Small intestine (tissue), 7 donors: ENCODE results near the gene TMEM186. TPM values are rescaled to one million over a fixed set of nuclear protein-coding genes. Genes with fewer than 3 reads are reported as not detected.
"Not testable (repeated sequence)": the region's sequence is repeated elsewhere in the genome, so short reads cannot be mapped to it uniquely, and the experiment has no call there.

ENCODE experiments used
- DNase-seq, 2 donors: peaks; one replicate each; pipeline versions ENCODE4 v3.0.0 to v3.0.0-alpha.2; 2013
- FAIRE-seq: peaks from 2 replicates; lab custom pipeline; 2012; peaks lifted over from hg19 to GRCh38; lab: Jason Lieb, UNC
- H3K27ac ChIP-seq, 3 donors: one replicate each; pipeline ENCODE4 v1.5.1; 2013; ENCODE audit warnings: low read length in 2 of 3, mild to moderate bottlenecking in 2 of 3, control low read depth in 1 of 3, inconsistent platforms in 1 of 3, low read depth in 1 of 3, moderate library complexity in 1 of 3
- H3K27me3 ChIP-seq, 3 donors: one replicate each; pipeline ENCODE4 v1.6.1; 2013; ENCODE audit warnings: low read length in 3 of 3, inconsistent platforms in 1 of 3; ENCODE audit not compliant: control insufficient read depth in 3 of 3, insufficient read depth in 3 of 3
- H3K36me3 ChIP-seq, 3 donors: one replicate each; pipeline ENCODE4 v1.6.1; 2013; ENCODE audit warnings: low read length in 3 of 3, inconsistent platforms in 1 of 3, low read depth in 1 of 3, mild to moderate bottlenecking in 1 of 3, moderate library complexity in 1 of 3; ENCODE audit not compliant: control insufficient read depth in 3 of 3, insufficient read depth in 2 of 3
- H3K4me1 ChIP-seq, 3 donors: one replicate each; pipeline ENCODE4 v1.6.1; 2013; ENCODE audit warnings: low read length in 2 of 3, inconsistent platforms in 1 of 3, low read depth in 1 of 3, mild to moderate bottlenecking in 1 of 3, moderate library complexity in 1 of 3; ENCODE audit not compliant: control insufficient read depth in 3 of 3, insufficient read depth in 2 of 3
- H3K4me3 ChIP-seq, 3 donors: one replicate each; pipeline ENCODE4 v1.5.1; 2013; ENCODE audit warnings: low read length in 3 of 3, control low read depth in 1 of 3, inconsistent platforms in 1 of 3, low read depth in 1 of 3, mild to moderate bottlenecking in 1 of 3, moderate library complexity in 1 of 3
- H3K9me3 ChIP-seq, 2 donors: one replicate each; pipeline ENCODE4 v1.6.1; 2013; ENCODE audit warnings: low read depth in 1 of 2, low read length in 1 of 2; ENCODE audit not compliant: control insufficient read depth in 2 of 2, insufficient read depth in 1 of 2
- WGBS, 3 donors: extraction: QIAGEN DNeasy Blood & Tissue Kit; methylation state at CpG; one replicate each; pipeline ENCODE4 v1.1.7; 2013; 5-methylcytosine and 5-hydroxymethylcytosine counted together
- polyA plus RNA-seq, 4 donors: library from polyadenylated mRNA; stranded (reverse) in 3 of 4; unstranded in 1 of 4; fragments of 200-250 nt in 3 of 4; fragments of 120-200 nt in 1 of 4; gene quantifications; one replicate each; pipeline versions ENCODE4 v1.2.1 to v1.2.3, GENCODE V29; 2013
- donor health status: healthy with polysubstance abuse.
- donor health status: control.
- donor health status: control.
- donor health status: Bipolar disorder and iron deficiency.
- donor health status: healthy.

Gene TMEM186
- polyA plus RNA-seq, 4 donors = 8.7 to 21.1 (median 13.0) TPM

DNA sequence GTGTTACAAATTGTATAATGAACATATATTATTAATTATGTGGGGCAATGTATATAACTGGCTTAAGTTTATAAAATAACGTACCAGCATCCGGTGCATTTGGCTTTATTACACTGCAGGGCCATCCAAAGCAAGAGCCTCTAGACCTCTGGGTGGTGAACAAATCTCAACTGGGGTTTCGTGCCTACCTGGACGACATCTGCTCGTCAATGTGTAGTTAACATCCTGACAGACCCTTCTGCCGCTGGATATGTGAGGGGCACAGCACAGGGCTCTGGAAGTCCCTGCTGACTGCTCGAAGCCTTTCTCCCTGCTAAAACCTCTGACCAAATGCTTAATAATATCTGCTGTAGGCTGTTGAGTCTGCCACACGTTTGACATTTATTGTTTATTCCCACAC, 2.3 kb downstream of the TMEM186 start:
- H3K9me3 ChIP-seq = no peaks in the 10 kb centered on the region
- DNase-seq = no peak
- no peaks in the 10 kb centered on the region for H3K27me3 ChIP-seq
- no peak overlapping the region for H3K4me3 ChIP-seq
- H3K36me3 ChIP-seq = peaks cover 0 to 12% (median 0%) of the 10 kb centered on the region in 3 donors
- WGBS, 3 donors = 85 to 90% (median 85%) methylated on average over 8 of the region's 8 CpGs
- no peak for FAIRE-seq
- no peak overlapping the region for H3K27ac ChIP-seq
- peaks cover 2 to 18% (median 3%) of the 10 kb centered on the region in 3 donors for H3K4me1 ChIP-seq

DNA sequence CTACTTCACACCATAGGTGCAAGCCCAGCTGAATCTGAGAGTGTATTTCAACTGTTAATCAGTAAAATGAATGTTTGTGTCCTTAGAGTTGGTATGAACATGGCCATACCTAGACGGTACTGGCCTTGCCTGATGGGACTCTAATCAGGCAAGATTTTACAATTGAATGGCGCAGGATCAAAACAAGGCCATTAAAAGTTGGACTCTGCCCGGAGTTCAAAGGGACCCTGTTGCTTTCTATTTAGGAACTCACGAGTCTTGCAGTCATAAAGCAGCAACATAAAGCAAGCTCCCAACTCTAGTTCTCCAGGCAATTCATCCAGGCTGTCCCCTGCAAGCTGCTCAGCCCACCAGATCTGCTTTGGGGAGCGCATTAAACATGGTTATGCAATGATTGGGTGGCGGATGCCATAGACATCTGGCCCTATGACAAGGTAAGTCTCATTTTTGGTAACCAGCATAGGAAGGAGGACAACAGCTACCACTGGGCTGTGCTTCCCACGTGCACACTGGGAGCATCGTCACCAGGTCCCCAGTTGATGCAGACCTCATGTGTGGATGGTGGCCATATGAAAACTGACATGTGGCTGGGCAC, 8.8 kb downstream of the TMEM186 start:
- FAIRE-seq (no peak), DNase-seq (peak; percentile 96 to 97)
- H3K4me3 ChIP-seq = no peak overlapping the region
- no peaks in the 10 kb centered on the region for H3K9me3 ChIP-seq
- H3K4me1 ChIP-seq = peaks cover 0 to 22% (median 3%) of the 10 kb centered on the region in 3 donors
- H3K36me3 ChIP-seq = no peaks in the 10 kb centered on the region
- WGBS, 3 donors = 13 to 65% (median 42%) methylated on average over 8 of the region's 8 CpGs
- no peaks in the 10 kb centered on the region for H3K27me3 ChIP-seq
- H3K27ac ChIP-seq = peak overlapping the region in 2 of 3 donors; percentile 43 to 75

DNA sequence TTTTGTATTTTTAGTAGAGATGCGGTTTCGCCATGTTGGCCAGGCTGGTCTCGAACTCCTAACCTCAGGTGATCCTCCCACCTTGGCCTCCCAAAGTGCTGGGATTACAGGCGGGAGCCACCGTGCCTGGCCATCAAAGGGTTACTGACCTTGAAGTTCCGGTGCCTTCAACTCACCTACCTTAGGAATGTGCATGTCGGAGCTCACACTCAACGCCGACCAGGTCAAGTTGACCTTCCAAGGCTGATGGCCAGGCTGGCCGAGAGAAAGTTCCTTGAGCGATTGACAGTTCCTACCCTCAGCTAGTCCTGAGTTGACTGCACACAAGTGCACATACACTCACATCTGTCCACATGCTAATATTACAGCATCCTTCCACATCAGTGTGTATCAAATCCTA, 11.1 kb downstream of the TMEM186 start:
- not testable (repeated sequence) for FAIRE-seq, H3K27ac ChIP-seq, H3K4me3 ChIP-seq, H3K27me3 ChIP-seq, H3K9me3 ChIP-seq, DNase-seq
- peaks cover 0 to 22% (median 3%) of the 10 kb centered on the region in 3 donors for H3K4me1 ChIP-seq
- peaks cover 0 to 15% (median 5%) of the 10 kb centered on the region in 3 donors for H3K36me3 ChIP-seq
- 88 to 92% (median 89%) methylated on average over 11 of the region's 11 CpGs for WGBS, 3 donors

DNA sequence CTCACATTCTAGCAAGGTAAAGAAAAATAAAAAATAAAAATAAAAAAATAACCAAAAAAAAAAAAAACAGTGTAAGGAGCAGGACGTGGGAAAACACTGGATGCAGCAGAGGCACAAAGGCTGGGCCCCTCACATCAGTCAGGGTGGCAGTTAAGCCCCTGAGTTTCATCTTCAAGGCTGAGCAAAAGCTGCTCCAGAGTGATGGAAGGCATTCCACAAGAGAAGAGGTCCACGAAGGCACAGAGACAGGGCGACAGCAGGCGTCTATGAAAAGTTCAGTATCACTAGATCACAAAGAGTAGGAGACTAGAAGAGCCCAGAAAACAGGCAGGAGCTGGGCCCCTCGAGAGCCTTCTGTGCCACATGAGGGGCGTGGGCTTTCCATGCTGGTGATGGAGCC, 12.0 kb downstream of the TMEM186 start:
- H3K9me3 ChIP-seq = no peaks in the 10 kb centered on the region
- WGBS, 3 donors = 87 to 92% (median 87%) methylated on average over 6 of the region's 6 CpGs
- H3K27ac ChIP-seq = no peak overlapping the region
- DNase-seq (no peak), FAIRE-seq (no peak)
- peaks cover 0 to 22% (median 3%) of the 10 kb centered on the region in 3 donors for H3K4me1 ChIP-seq
- H3K4me3 ChIP-seq = no peak overlapping the region
- H3K27me3 ChIP-seq = no peaks in the 10 kb centered on the region
- H3K36me3 ChIP-seq = peaks cover 0 to 22% (median 5%) of the 10 kb centered on the region in 3 donors

DNA sequence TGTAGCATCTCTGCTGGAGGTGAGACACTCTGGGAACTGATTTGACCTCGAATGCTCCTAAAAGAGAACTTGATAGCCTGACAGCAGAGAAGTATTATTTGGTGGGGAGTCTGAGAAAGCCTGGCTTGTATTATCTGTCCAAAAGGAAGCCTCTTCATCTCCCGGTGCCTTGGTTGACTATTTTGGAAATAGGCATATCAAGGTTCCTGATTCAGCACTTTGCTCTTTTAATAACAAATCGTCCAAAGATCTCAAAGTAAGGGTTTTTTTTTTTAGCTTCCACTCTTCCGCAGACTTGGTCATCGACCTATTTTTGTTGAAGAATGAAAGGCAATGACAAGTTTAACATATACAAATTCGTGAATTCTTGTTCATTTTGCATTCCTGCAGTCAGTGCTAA, 14.8 kb downstream of the TMEM186 start:
- H3K4me3 ChIP-seq = no peak overlapping the region
- H3K27me3 ChIP-seq = no peaks in the 10 kb centered on the region
- WGBS, 3 donors = 60 to 86% (median 79%) methylated on average over 6 of the region's 6 CpGs
- no peak for FAIRE-seq
- H3K4me1 ChIP-seq = no peaks in the 10 kb centered on the region
- no peak for DNase-seq
- H3K36me3 ChIP-seq = peaks cover 0 to 46% (median 5%) of the 10 kb centered on the region in 3 donors
- H3K9me3 ChIP-seq = no peaks in the 10 kb centered on the region
- H3K27ac ChIP-seq = no peak overlapping the region

DNA sequence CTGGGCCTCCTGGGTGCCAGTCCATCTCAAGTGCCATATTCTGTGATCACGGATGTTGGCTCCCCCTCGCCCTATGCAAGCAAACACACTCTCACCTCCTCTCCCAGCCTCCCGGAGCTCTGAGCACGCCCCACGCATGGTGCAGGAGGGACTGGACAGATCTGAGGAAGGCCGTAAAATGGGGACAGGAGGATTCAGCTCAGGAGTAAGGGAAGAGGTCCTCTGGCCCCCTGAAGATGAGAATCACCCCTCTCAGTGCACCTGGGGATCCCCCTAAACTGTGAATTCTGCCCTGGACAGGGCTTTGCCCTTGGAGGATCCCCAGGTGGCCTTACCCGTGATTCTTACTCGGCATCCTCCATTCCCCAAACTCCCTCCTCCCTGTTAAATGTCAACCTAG, 15.6 kb downstream of the TMEM186 start:
- peaks cover 0 to 55% (median 5%) of the 10 kb centered on the region in 3 donors for H3K36me3 ChIP-seq
- no peak overlapping the region for H3K27ac ChIP-seq
- DNase-seq = no peak
- no peaks in the 10 kb centered on the region for H3K4me1 ChIP-seq
- no peak for FAIRE-seq
- H3K4me3 ChIP-seq = no peak overlapping the region
- H3K27me3 ChIP-seq = no peaks in the 10 kb centered on the region
- peaks cover 0 to 3% of the 10 kb centered on the region in 2 donors for H3K9me3 ChIP-seq
- WGBS, 3 donors = 91 to 94% (median 92%) methylated on average over 8 of the region's 8 CpGs

DNA sequence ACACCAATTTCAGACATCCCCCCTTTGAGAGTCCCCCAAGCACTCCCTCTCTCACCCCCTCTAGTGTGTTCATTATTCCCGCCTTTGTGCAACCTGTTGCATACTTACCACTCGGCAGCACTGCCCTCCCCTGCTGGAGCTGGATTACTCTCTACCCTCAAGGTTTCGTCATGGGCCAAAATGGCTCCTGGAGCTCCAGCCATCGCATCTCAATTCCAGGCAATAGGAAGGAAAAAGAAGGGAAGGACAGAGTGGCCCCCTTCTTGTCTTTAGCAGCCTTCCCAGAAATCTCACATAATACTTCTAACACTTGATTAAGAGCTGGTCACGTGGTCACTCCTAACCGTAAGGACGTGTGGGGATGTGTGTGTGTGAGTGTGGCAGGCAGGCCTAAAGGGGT, 20.2 kb downstream of the TMEM186 start:
- FAIRE-seq = no peak
- WGBS, 3 donors = 90 to 92% (median 91%) methylated on average over 7 of the region's 7 CpGs
- Histone ChIP-seq H3K27ac (no peak overlapping the region), H3K4me3 (no peak overlapping the region), H3K9me3 (peaks cover 0 to 3% of the 10 kb centered on the region in 2 donors), H3K4me1 (no peaks in the 10 kb centered on the region), H3K27me3 (no peaks in the 10 kb centered on the region), H3K36me3 (peaks cover 3 to 79% (median 12%) of the 10 kb centered on the region in 3 donors)
- DNase-seq = no peak

DNA sequence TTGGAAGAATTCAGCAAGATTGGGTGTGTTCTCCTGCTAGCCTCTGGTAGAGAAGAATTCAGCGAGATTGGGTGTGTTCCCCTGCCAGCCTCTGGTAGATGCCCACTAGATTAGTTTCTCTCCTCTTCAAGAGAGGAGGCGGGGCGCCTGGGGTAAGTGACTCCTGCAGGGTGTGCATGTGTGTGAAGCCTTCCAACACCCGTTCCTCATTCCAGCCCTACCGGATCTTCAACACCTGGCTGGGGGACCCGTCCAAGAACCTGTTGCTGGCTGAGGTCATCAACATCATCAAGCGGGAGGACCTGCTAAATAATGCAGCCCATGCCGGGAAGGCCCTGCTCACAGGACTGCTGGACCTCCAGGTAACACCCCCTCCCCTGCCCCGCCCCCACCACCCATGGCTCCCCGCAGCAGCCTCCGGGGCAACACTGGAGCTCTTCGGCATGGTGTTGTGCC, 21.3 kb downstream of the TMEM186 start:
- 31 to 66% (median 54%) methylated on average over 12 of the region's 12 CpGs for WGBS, 3 donors
- H3K9me3 ChIP-seq = peaks cover 0 to 3% of the 10 kb centered on the region in 2 donors
- H3K36me3 ChIP-seq = peaks cover 3 to 78% (median 9%) of the 10 kb centered on the region in 3 donors
- FAIRE-seq = no peak
- no peaks in the 10 kb centered on the region for H3K27me3 ChIP-seq
- no peak overlapping the region for H3K4me3 ChIP-seq
- peak in 1 of 2 donors; percentile 64 for DNase-seq
- H3K4me1 ChIP-seq = no peaks in the 10 kb centered on the region
- no peak overlapping the region for H3K27ac ChIP-seq
